ENCODE measurements around the gene WDR70.
"Not testable (repeated sequence)": the region's sequence is repeated elsewhere in the genome, so short reads cannot be mapped to it uniquely, and the experiment has no call there.

WDR70 gene

GRCh38 chr5:37448941-37449340, 69.8 kb downstream of the WDR70 start:
- Mint-ChIP-seq H3K36me3 (ENCODE audit: low read depth) (peaks cover 90% of the 10 kb centered on the region), H3K27me3 (ENCODE audit: low read depth) (no peaks in the 10 kb centered on the region), H3K27ac (no peak overlapping the region), H3K9me3 (peaks cover 30% of the 10 kb centered on the region), H3K4me3 (no peak overlapping the region), H3K4me1 (no peaks in the 10 kb centered on the region)
- no peak for TF ChIP-seq CTCF (IDR thresholded peaks at IDR 0.05; ENCODE audit: unreplicated experiment in 3 of 3)

DNA sequence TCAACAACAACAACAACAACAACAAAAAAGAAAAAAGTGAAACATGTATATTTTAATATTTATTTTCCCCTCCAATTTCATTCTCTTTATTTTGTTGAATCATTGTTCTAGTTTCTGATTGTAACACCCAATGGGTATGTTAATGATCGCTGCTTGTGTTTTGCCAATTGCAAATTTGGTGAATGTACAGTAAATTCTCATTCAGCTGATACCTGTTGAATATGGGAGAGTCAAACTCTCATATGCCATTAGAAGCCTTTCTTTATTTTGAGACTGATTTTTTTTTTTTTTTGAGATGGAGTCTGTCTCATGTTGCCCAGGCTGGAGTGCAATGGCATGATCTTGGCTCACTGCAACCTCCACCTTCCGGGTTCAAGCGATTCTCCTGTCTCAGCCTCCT, 72.9 kb downstream of the WDR70 start:
- not testable (repeated sequence) for H3K27ac Mint-ChIP-seq; H3K4me1 Mint-ChIP-seq; H3K27me3 Mint-ChIP-seq (ENCODE audit: low read depth); H3K4me3 Mint-ChIP-seq
- Mint-ChIP-seq H3K9me3 (peaks cover 23% of the 10 kb centered on the region), H3K36me3 (ENCODE audit: low read depth) (peaks cover 82% of the 10 kb centered on the region)

DNA sequence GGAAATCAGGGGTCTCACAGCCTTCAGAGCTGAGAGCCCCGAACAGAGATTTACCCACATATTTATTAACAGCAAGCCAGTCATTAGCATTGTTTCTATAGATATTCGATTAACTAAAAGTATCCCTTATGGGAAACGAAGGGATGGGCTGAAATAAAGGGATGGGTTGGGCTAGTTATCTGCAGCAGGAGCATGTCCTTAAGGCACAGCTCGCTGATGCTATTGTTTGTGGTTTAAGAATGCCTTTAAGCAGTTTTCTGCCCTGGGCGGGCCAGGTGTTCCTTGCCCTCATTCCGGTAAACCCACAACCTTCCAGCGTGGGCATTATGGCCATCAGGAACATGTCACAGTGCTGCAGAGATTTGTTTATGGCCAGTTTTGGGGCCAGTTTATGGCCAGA, 74.1 kb downstream of the WDR70 start:
- Mint-ChIP-seq H3K9me3 (peaks cover 25% of the 10 kb centered on the region), H3K36me3 (ENCODE audit: low read depth) (peaks cover 78% of the 10 kb centered on the region)
- H3K4me1 Mint-ChIP-seq; H3K27me3 Mint-ChIP-seq (ENCODE audit: low read depth); H3K4me3 Mint-ChIP-seq; H3K27ac Mint-ChIP-seq: not testable (repeated sequence)

GRCh38 chr5:37454402-37455055, 75.4 kb downstream of the WDR70 start:
- H3K9me3 Mint-ChIP-seq = peaks cover 19% of the 10 kb centered on the region
- H3K4me1 Mint-ChIP-seq; H3K27ac Mint-ChIP-seq; H3K4me3 Mint-ChIP-seq; H3K27me3 Mint-ChIP-seq (ENCODE audit: low read depth): not testable (repeated sequence)
- peaks cover 69% of the 10 kb centered on the region for H3K36me3 Mint-ChIP-seq (ENCODE audit: low read depth)

- not testable (repeated sequence) for H3K9me3 Mint-ChIP-seq
Observed at GRCh38 chr5:37463191-37464051, 84.3 kb downstream of the WDR70 start.

DNA sequence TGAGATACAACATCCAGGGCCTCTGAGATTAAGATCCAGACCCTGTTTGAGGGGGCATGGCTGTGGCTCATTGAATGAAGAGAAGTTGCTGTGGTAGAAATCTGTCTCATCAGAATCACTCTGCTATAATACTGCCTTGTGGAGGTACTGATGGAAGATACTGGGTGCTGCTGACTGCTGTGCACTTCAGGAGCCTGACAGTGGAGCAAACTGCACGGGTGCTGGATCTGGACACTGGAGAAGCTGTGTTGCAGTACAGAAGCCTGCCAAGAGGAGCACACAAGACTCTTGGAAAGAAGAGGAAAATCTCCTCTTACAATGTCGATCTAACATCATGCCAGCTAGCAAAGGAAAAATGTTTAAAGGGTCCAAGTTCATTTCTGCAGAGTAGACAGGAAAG, 85.5 kb downstream of the WDR70 start:
- Mint-ChIP-seq H3K36me3 (ENCODE audit: low read depth) (peaks cover 36% of the 10 kb centered on the region), H3K4me1 (peaks cover 19% of the 10 kb centered on the region)
- not testable (repeated sequence) for H3K27me3 Mint-ChIP-seq (ENCODE audit: low read depth); H3K27ac Mint-ChIP-seq; H3K4me3 Mint-ChIP-seq; H3K9me3 Mint-ChIP-seq

More at GRCh38 chr5:37463191-37464051, 84.3 kb downstream of the WDR70 start:
- Mint-ChIP-seq H3K27ac (peak overlapping the region in 1 of 3 experiments; percentile 2), H3K36me3 (ENCODE audit: low read depth) (peaks cover 26% of the 10 kb centered on the region), H3K4me1 (peaks cover 19% of the 10 kb centered on the region)
- not testable (repeated sequence) for H3K27me3 Mint-ChIP-seq (ENCODE audit: low read depth); H3K4me3 Mint-ChIP-seq

DNA sequence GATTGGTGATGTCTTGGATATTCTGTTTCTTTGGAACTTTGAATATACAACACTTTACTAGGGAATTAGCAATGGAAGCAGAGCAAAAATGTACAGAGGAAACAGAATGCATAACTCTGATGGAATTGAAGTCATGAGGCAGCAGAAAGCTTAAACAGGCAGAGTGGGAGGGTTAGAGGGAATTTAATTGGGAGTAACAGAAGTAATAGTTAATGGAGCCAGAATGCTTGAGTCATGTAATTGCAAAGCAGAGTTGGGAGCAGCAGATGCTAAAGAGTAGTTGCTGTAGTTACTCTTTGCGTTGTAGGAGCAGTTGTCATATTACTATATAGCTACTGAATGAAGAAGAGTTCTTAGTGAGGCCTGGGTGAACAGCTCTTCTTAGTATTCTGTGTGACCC, 90.3 kb downstream of the WDR70 start:
- H3K9me3 Mint-ChIP-seq = peaks cover 23% of the 10 kb centered on the region
- not testable (repeated sequence) for H3K4me1 Mint-ChIP-seq; H3K4me3 Mint-ChIP-seq; H3K27me3 Mint-ChIP-seq (ENCODE audit: low read depth)
- peak overlapping the region in 1 of 3 experiments; percentile 31 for H3K27ac Mint-ChIP-seq
- H3K36me3 Mint-ChIP-seq (ENCODE audit: low read depth) = peaks cover 46% of the 10 kb centered on the region

DNA sequence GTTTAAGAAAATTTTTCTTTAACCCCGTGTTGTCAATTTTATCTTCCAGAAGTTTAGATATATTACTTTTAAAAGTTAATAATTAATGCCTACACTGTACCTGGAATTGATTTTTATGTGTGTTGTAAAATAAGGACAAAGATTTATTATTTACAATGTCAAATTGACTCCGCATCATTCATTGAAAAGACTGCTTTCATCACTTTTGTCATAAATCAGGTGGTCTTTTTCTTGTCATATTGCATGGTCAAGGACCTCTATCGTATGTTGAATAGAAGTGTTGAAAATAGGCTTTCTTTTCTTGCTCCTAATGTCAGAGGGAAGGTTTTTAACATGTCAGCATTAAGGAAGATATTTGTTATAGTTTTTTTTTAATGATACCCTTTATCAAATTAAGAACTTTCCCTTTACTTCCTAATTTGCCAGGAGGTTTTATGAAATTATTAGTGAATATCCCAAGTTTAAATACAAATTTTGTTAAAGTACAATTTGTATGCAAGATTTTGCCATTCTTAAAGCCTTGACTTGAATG, 92.6 kb downstream of the WDR70 start:
- no peak for TF ChIP-seq CTCF (IDR thresholded peaks at IDR 0.05; ENCODE audit: unreplicated experiment in 3 of 3)
- no peak overlapping the region for H3K27ac Mint-ChIP-seq
- peaks cover 23% of the 10 kb centered on the region for H3K9me3 Mint-ChIP-seq
- no peaks in the 10 kb centered on the region for H3K27me3 Mint-ChIP-seq (ENCODE audit: low read depth)
- peaks cover 46% of the 10 kb centered on the region for H3K36me3 Mint-ChIP-seq (ENCODE audit: low read depth)
- no peaks in the 10 kb centered on the region for H3K4me1 Mint-ChIP-seq
- H3K4me3 Mint-ChIP-seq = no peak overlapping the region

- Mint-ChIP-seq H3K36me3 (ENCODE audit: low read depth) (peaks cover 70% of the 10 kb centered on the region), H3K27me3 (ENCODE audit: low read depth) (no peaks in the 10 kb centered on the region), H3K9me3 (peaks cover 33% of the 10 kb centered on the region), H3K27ac (no peak overlapping the region), H3K4me3 (no peak overlapping the region), H3K4me1 (peaks cover 9% of the 10 kb centered on the region)
- TF ChIP-seq CTCF (IDR thresholded peaks at IDR 0.05; ENCODE audit: unreplicated experiment in 3 of 3) = no peak
Observed at GRCh38 chr5:37477426-37477825, 98.3 kb downstream of the WDR70 start.

Measured in nephron (organoid).